A549 (cell line): ENCODE results near the gene ZNF467. TPM values are rescaled to one million over a fixed set of nuclear protein-coding genes. Genes with fewer than 3 reads are reported as not detected.

ENCODE experiments used
- ATAC-seq, 2 experiments: fragments of 200-7000 bp in 1 of 2; fragments of >200 bp in 1 of 2; cut with Nextera tagmentation in 1 of 2; cut with Tn5 transposase in 1 of 2; 3 replicates each; pipeline versions ENCODE4 v1.8.0 to v1.9.1; 2018 to 2020; ENCODE audit warnings: mild to moderate bottlenecking in 1 of 2, moderate library complexity in 1 of 2
- CTCF ChIA-PET: fragments of 300-600 bp; sonication (Branson Sonifier 250); formaldehyde crosslinking; extraction: SDS; loops from one replicate; lab custom pipeline; 2021; ENCODE audit warnings: antibody characterized with exemption, inconsistent platforms; lab: Yijun Ruan, JAX
- POLR2A ChIA-PET: fragments of 350-600 bp; formaldehyde crosslinking; extraction: SDS; loops from one replicate; lab custom pipeline; 2021; ENCODE audit warnings: antibody characterized with exemption, inconsistent platforms; lab: Yijun Ruan, JAX
- DNase-seq, 2 experiments: peaks; one replicate each; pipeline versions ENCODE4 v3.0.0 to v3.0.0-alpha.2; 2011 to 2016; ENCODE audit warnings: low read depth in 1 of 2, low spot score in 1 of 2
- FAIRE-seq: peaks from 2 replicates; lab custom pipeline; 2011; peaks lifted over from hg19 to GRCh38; lab: Jason Lieb, UNC
- H3K27ac ChIP-seq, 2 experiments: fragments of >200 bp; sonication (Bioruptor Twin); formaldehyde crosslinking; 3 replicates each; pipeline ENCODE4 v1.5.1; 2016 to 2017
- H3K4me1 ChIP-seq: fragments of >200 bp; sonication (Bioruptor Twin); formaldehyde crosslinking; 3 replicates; pipeline ENCODE4 v1.6.1; 2016
- H3K4me2 ChIP-seq: fragments of >200 bp; sonication (Bioruptor Twin); formaldehyde crosslinking; 3 replicates; pipeline ENCODE4 v1.6.1; 2016
- H3K4me3 ChIP-seq: fragments of >200 bp; sonication (Bioruptor Twin); formaldehyde crosslinking; 3 replicates; pipeline ENCODE4 v1.5.1; 2016
- H3K9me3 ChIP-seq: fragments of >200 bp; sonication (Bioruptor Twin); formaldehyde crosslinking; 3 replicates; pipeline ENCODE4 v1.6.1; 2016
- CBX2 ChIP-seq: fragments of 200-600 bp; sonication (generic); IDR thresholded peaks from 2 replicates; pipeline ENCODE4 v1.6.1; 2016; ENCODE audit warnings: low read depth, mild to moderate bottlenecking, borderline replicate concordance
- CHD4 ChIP-seq: fragments of 200-600 bp; sonication (generic); IDR thresholded peaks from 2 replicates; pipeline ENCODE4 v1.6.1; 2016; ENCODE audit warnings: antibody characterized with exemption, mild to moderate bottlenecking, borderline replicate concordance
- EP300 ChIP-seq, 2 experiments: fragments of >200 bp; sonication (Bioruptor Twin); formaldehyde crosslinking; IDR thresholded peaks; 2 replicates in 1 of 2; 3 replicates in 1 of 2; pipeline ENCODE4 v1.6.1; 2016 to 2017
- FOSB ChIP-seq: fragments of 250-450 bp; sonication (Bioruptor Pico); IDR thresholded peaks from 2 replicates; pipeline ENCODE4 v1.5.0; 2020; ENCODE audit warnings: mild to moderate bottlenecking, moderate library complexity
- FOXS1 ChIP-seq: fragments of 250-450 bp; sonication (Bioruptor Pico); IDR thresholded peaks from 2 replicates; pipeline ENCODE4 v1.5.0; 2020; ENCODE audit warnings: mild to moderate bottlenecking, moderate library complexity
- GATA3 ChIP-seq: IDR thresholded peaks from 2 replicates; pipeline ENCODE4 v1.6.1; 2012; ENCODE audit warnings: borderline replicate concordance
- HDAC2 ChIP-seq: fragments of 200-600 bp; sonication (generic); IDR thresholded peaks from 2 replicates; pipeline ENCODE4 v1.6.1; 2016
- HOXB13 ChIP-seq: fragments of 250-450 bp; sonication (Bioruptor Pico); IDR thresholded peaks from 2 replicates; pipeline ENCODE4 v1.5.0; 2020; ENCODE audit warnings: low read depth, mild to moderate bottlenecking, moderate library complexity
- KDM1A ChIP-seq: fragments of 200-600 bp; sonication (generic); IDR thresholded peaks from 2 replicates; pipeline ENCODE4 v1.6.1; 2016; ENCODE audit warnings: low read depth, mild to moderate bottlenecking
- MAFK ChIP-seq: fragments of 450-650 bp; IDR thresholded peaks from 2 replicates; pipeline ENCODE4 v1.6.1; 2014; ENCODE audit not compliant: partially characterized antibody
- NPAS2 ChIP-seq: fragments of 250-450 bp; sonication (Bioruptor Pico); IDR thresholded peaks from 2 replicates; pipeline ENCODE4 v1.8.0; 2022; ENCODE audit warnings: mild to moderate bottlenecking, moderate library complexity, borderline replicate concordance
- NR3C1 ChIP-seq: fragments of >200 bp; sonication (Bioruptor Twin); formaldehyde crosslinking; IDR thresholded peaks from 3 replicates; pipeline ENCODE4 v1.6.1; 2017
- PBX3 ChIP-seq: IDR thresholded peaks from 2 replicates; pipeline ENCODE4 v1.6.1; 2012
- PHF8 ChIP-seq: fragments of 200-600 bp; sonication (generic); IDR thresholded peaks from 2 replicates; pipeline ENCODE4 v1.6.1; 2016; ENCODE audit warnings: low read depth, mild to moderate bottlenecking, antibody characterized with exemption, moderate library complexity, borderline replicate concordance
- POLR2A ChIP-seq: IDR thresholded peaks from 2 replicates; pipeline ENCODE4 v1.6.1; 2012; ENCODE audit warnings: mild to moderate bottlenecking, low read length
- POLR2AphosphoS2 ChIP-seq: conservative IDR thresholded peaks from 2 replicates; pipeline ENCODE4 v1.6.1; 2012; ENCODE audit warnings: low read length, improper control_type of control experiment, inconsistent platforms
- RAD21 ChIP-seq, 2 experiments: fragments of >200 bp in 1 of 2; sonication (Bioruptor Twin) in 1 of 2; formaldehyde crosslinking in 1 of 2; IDR thresholded peaks in 1 of 2; conservative IDR thresholded peaks in 1 of 2; 2 replicates in 1 of 2; 3 replicates in 1 of 2; pipeline ENCODE4 v1.6.1; 2012 to 2018; ENCODE audit warnings: inconsistent platforms in 1 of 2
- RCOR1 ChIP-seq: fragments of 150-350 bp; IDR thresholded peaks from 2 replicates; pipeline ENCODE4 v1.6.1; 2014; ENCODE audit warnings: antibody characterized with exemption, low read length, low read depth
- REST ChIP-seq: fragments of 200-600 bp; sonication (generic); IDR thresholded peaks from 2 replicates; pipeline ENCODE4 v1.6.1; 2016; ENCODE audit warnings: antibody characterized with exemption, mild to moderate bottlenecking, moderate library complexity
- RFX5 ChIP-seq: fragments of 450-650 bp; IDR thresholded peaks from 2 replicates; pipeline ENCODE4 v1.7.1; 2014; ENCODE audit warnings: antibody characterized with exemption, mild to moderate bottlenecking, moderate library complexity
- SREBF2 ChIP-seq: fragments of 450-650 bp; IDR thresholded peaks from 2 replicates; pipeline ENCODE4 v1.6.1; 2014; ENCODE audit warnings: mild to moderate bottlenecking, moderate library complexity
- USF2 ChIP-seq: fragments of 450-650 bp; IDR thresholded peaks from 2 replicates; pipeline ENCODE4 v1.6.1; 2014; ENCODE audit warnings: antibody characterized with exemption
- WGBS: methylation state at CpG from one replicate; pipeline ENCODE4 v1.1.6; 2017; ENCODE audit errors: missing lambda C conversion rate; 5-methylcytosine and 5-hydroxymethylcytosine counted together
- polyA plus RNA-seq, 4 experiments: library from polyadenylated mRNA; depleted of rRNA in 3 of 4; stranded (reverse); fragments of >200 nt; fragmentation: RNase III in 1 of 4; extraction: RNeasy Plus Mini Kit Qiagen cat#74134 plus additional on column Dnase treatment in 1 of 4; gene quantifications; 2 replicates in 3 of 4; 3 replicates in 1 of 4; pipeline ENCODE4 v1.2.3, GENCODE V29; 2011 to 2017
- TF ChIP-seq, protein P1 (sequence below): IDR thresholded peaks from 2 replicates; pipeline ENCODE4 v1.6.1; 2012; ENCODE audit warnings: low read depth, borderline replicate concordance
- TF ChIP-seq, protein P2 (sequence below): fragments of >200 bp; sonication (Bioruptor Twin); formaldehyde crosslinking; IDR thresholded peaks from 3 replicates; pipeline ENCODE4 v1.5.1; 2016
- TF ChIP-seq, protein P3 (sequence below): fragments of 250-450 bp; sonication (Bioruptor Pico); IDR thresholded peaks from 2 replicates; pipeline ENCODE4 v1.5.0; 2021; ENCODE audit warnings: mild to moderate bottlenecking, moderate library complexity, borderline replicate concordance

Gene ZNF467
- polyA plus RNA-seq, 2 of the 4 experiments (the other 2 are of a cell fraction) = 3.1 to 3.3 TPM

DNA sequence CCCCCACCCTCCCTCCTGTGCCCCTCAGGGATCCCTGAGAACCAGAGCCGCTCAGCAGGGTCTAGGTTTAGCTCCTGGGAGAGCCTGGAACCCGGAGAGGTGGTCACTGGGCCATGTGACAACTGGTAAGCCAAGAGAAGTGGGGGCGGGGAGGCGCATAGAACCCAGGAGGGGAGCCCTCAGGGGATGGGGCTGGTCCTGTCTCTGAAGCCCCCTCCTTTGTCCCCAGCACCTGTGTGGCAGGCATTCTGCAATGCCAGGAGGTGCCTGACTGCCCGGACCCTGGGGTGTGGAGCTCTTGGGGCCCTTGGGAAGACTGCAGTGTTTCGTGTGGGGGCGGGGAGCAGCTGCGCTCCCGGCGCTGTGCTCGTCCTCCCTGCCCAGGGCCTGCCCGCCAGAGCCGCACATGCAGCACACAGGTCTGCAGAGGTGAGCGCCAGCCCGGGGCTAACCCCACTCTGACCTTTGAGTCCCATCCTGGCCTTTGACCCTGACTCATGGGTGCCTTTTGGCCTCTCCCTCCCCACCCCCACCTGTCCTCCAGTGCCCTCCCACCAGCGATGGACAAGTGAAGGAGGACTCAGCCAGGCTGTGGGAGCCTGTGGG lies 42.4 kb upstream of the ZNF467 start (continued):
- no peak for TF ChIP-seq REST
- no peak for TF ChIP-seq RFX5
- no peak for TF ChIP-seq NR3C1
- TF ChIP-seq CBX2 = no peak
- TF ChIP-seq RAD21 (conservative IDR thresholded peaks at IDR 0.05 in 1 of 2, IDR thresholded peaks at IDR 0.05 in 1 of 2) = no peak
- TF ChIP-seq, all 56 proteins: peak for 0

DNA sequence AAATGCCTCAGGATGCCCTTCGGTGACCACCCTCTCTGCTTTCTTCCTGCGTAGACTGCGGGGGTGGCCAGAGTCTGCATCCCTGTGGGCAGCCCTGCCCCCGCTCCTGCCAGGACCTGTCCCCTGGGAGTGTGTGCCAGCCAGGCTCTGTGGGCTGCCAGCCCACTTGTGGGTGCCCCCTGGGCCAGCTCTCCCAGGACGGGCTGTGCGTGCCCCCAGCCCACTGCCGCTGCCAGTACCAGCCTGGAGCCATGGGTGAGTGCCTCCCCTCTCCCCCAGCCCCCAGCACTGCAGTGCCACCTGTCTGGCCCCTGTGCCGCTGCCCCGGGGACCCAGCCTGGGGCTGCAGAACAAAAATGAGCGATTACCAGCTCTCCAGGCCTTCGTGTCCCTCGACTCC lies 41.7 kb upstream of the ZNF467 start:
- DNase-seq = no peak
- H3K9me3 ChIP-seq = no peaks in the 10 kb centered on the region
- CTCF ChIA-PET = interaction anchor here (1.2 kb wide), 1 partner anchor 8 kb away, joined by 4 read pairs; no protein-coding TSS in a partner anchor
- no peaks in the 10 kb centered on the region for H3K4me1 ChIP-seq
- FAIRE-seq = no peak
- 78% methylated on average over 4 of the region's 12 CpGs for WGBS
- H3K4me3 ChIP-seq = no peak overlapping the region
- TF ChIP-seq MAFK (no peak), HDAC2 (no peak), FOSB (CRISPR knock-in tag) (no peak), GATA3 (no peak)
- no peak for ATAC-seq
- no peak overlapping the region for H3K27ac ChIP-seq
- H3K4me2 ChIP-seq = no peak overlapping the region
- POLR2A ChIA-PET = no interaction called here

DNA sequence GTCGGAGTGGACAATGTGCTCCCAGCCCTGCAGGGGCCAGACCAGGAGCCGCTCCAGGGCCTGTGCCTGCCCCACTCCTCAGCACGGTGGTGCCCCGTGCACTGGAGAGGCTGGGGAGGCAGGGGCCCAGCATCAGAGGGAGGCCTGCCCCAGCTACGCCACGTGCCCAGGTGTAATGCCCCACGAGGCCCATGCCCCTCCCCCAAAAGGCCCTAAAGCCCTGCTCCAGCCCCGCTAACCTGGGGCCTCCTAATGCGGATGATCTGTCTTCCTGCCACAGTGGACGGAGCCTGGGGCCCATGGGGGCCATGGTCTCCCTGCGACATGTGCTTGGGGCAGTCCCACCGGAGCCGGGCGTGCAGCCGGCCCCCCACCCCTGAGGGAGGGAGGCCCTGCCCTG lies 41.1 kb upstream of the ZNF467 start:
- H3K4me3 ChIP-seq = no peak overlapping the region
- ATAC-seq (no peak), DNase-seq (no peak), FAIRE-seq (no peak)
- 84% methylated on average over 8 of the region's 15 CpGs for WGBS
- ChIA-PET POLR2A (no interaction called here), CTCF (no interaction called here)
- H3K9me3 ChIP-seq = no peaks in the 10 kb centered on the region
- no peak overlapping the region for H3K27ac ChIP-seq
- H3K4me2 ChIP-seq = no peak overlapping the region
- H3K4me1 ChIP-seq = no peaks in the 10 kb centered on the region
- TF ChIP-seq KDM1A (no peak), PHF8 (no peak), CBX2 (no peak), HOXB13 (no peak), NPAS2 (CRISPR knock-in tag) (no peak), RCOR1 (no peak), RAD21 (conservative IDR thresholded peaks at IDR 0.05 in 1 of 2, IDR thresholded peaks at IDR 0.05 in 1 of 2) (no peak), FOXS1 (no peak), MAFK (no peak), CHD4 (no peak), POLR2A (no peak), POLR2AphosphoS2 (no peak), SREBF2 (no peak), USF2 (no peak), PBX3 (no peak), EP300 (IDR thresholded peaks at IDR 0.05) (no peak), FOSB (CRISPR knock-in tag) (no peak)
- TF ChIP-seq, protein P1, sequence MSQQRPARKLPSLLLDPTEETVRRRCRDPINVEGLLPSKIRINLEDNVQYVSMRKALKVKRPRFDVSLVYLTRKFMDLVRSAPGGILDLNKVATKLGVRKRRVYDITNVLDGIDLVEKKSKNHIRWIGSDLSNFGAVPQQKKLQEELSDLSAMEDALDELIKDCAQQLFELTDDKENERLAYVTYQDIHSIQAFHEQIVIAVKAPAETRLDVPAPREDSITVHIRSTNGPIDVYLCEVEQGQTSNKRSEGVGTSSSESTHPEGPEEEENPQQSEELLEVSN = no peak
- TF ChIP-seq, protein P2, sequence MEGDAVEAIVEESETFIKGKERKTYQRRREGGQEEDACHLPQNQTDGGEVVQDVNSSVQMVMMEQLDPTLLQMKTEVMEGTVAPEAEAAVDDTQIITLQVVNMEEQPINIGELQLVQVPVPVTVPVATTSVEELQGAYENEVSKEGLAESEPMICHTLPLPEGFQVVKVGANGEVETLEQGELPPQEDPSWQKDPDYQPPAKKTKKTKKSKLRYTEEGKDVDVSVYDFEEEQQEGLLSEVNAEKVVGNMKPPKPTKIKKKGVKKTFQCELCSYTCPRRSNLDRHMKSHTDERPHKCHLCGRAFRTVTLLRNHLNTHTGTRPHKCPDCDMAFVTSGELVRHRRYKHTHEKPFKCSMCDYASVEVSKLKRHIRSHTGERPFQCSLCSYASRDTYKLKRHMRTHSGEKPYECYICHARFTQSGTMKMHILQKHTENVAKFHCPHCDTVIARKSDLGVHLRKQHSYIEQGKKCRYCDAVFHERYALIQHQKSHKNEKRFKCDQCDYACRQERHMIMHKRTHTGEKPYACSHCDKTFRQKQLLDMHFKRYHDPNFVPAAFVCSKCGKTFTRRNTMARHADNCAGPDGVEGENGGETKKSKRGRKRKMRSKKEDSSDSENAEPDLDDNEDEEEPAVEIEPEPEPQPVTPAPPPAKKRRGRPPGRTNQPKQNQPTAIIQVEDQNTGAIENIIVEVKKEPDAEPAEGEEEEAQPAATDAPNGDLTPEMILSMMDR = no peak
- TF ChIP-seq, protein P3, sequence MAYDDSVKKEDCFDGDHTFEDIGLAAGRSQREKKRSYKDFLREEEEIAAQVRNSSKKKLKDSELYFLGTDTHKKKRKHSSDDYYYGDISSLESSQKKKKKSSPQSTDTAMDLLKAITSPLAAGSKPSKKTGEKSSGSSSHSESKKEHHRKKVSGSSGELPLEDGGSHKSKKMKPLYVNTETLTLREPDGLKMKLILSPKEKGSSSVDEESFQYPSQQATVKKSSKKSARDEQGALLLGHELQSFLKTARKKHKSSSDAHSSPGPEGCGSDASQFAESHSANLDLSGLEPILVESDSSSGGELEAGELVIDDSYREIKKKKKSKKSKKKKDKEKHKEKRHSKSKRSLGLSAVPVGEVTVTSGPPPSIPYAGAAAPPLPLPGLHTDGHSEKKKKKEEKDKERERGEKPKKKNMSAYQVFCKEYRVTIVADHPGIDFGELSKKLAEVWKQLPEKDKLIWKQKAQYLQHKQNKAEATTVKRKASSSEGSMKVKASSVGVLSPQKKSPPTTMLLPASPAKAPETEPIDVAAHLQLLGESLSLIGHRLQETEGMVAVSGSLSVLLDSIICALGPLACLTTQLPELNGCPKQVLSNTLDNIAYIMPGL = no peak
